OCI-LY3 (cell line): ENCODE measurements around the gene EFHD1.

Experiments
- EZH2phosphoT487 ChIP-seq: fragments of 200-600 bp; shearing (Covaris generic); IDR thresholded peaks from 2 replicates; pipeline ENCODE4 v1.6.1; 2018; ENCODE audit warnings: antibody characterized with exemption, mixed run types, low read depth
- TF ChIP-seq, protein P1 (sequence below): fragments of 200-600, 300-600 bp; sonication (generic); IDR thresholded peaks from 2 replicates; pipeline ENCODE4 v1.5.1; 2014; ENCODE audit warnings: antibody characterized with exemption, low read length, low read depth

DNA sequence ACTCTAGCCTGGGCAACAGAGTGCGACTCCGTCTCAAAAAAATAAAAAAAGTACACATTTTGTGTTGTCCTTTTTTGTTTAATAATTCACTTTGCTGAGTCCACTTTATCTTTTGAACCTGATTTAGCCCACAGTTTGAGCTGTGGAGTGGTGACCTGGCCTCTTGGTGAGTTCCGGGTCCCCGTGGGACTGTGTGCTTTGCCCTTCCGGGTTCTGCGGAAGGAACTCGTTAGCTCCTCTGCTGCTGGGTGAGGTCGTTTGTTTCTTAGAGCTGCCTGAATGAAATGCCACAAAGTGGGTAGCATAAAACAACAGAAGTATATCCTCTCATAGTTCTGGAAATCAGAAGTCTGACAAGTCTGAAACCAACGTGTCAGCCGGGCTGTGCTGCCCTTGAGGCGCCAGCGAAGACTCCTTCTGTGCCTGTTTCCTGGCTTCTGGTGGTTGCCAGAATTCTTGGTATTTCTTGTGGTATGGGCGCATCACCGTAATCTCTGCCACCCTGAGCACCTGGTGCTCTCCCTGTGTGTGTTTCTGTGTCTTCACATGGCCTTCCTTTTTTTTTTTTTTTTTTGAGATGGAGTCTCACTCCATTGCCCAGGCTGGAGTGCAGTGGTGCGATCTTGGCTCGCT is 3.5 kb downstream of the EFHD1 start:
- TF ChIP-seq, protein P1, sequence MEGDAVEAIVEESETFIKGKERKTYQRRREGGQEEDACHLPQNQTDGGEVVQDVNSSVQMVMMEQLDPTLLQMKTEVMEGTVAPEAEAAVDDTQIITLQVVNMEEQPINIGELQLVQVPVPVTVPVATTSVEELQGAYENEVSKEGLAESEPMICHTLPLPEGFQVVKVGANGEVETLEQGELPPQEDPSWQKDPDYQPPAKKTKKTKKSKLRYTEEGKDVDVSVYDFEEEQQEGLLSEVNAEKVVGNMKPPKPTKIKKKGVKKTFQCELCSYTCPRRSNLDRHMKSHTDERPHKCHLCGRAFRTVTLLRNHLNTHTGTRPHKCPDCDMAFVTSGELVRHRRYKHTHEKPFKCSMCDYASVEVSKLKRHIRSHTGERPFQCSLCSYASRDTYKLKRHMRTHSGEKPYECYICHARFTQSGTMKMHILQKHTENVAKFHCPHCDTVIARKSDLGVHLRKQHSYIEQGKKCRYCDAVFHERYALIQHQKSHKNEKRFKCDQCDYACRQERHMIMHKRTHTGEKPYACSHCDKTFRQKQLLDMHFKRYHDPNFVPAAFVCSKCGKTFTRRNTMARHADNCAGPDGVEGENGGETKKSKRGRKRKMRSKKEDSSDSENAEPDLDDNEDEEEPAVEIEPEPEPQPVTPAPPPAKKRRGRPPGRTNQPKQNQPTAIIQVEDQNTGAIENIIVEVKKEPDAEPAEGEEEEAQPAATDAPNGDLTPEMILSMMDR: no peak
- TF ChIP-seq EZH2phosphoT487: no peak
